Measurements from ENCODE around the gene TAS2R16.

The TAS2R16 gene

DNA sequence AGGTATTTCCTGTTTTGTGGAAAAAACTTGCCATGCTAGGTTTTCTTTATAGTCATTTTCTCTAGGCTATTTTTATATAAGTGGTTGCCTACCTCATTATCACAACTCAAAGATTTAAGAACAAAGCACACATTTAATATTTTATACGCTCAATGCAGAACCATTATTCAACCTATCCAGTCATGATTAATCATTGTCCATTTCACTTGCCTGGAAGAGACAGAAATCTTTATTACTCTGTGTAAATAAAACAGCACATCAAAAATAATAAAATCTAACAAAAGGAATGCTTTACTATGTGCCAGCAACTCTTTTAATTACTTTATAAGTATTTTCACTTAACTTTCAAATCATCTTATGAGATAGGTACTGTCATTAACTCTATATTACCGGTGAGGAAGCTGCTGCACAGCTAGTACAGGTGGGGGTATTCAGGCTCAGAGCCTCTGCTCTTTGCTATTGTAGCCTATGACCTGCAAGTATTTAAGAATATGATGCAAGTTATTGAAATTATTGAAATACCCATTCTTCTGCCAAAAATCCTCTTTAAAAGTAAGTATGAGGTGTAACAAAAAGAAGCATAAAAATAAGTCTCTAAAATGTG lies 16.4 kb upstream of the TAS2R16 start:
- Histone ChIP-seq H3K27me3 (ENCODE audit: insufficient read depth, low read length) (no peaks in the 10 kb centered on the region), H3K9ac (ENCODE audit: low read depth, low read length) (no peak overlapping the region), H3K4me1 (ENCODE audit: insufficient read depth, low read length) (no peaks in the 10 kb centered on the region), H3K36me3 (ENCODE audit: insufficient read depth, low read length) (no peaks in the 10 kb centered on the region), H3K4me3 (ENCODE audit: low read length) (no peak overlapping the region), H3K27ac (ENCODE audit: low read depth, low read length) (no peak overlapping the region), H3K9me3 (ENCODE audit: insufficient read depth, low read depth, low read length) (no peaks in the 10 kb centered on the region)
- 100% methylated on average over 2 of the region's 2 CpGs for WGBS

- Histone ChIP-seq H3K9me3 (ENCODE audit: insufficient read depth, low read depth, low read length) (no peaks in the 10 kb centered on the region), H3K9ac (ENCODE audit: low read depth, low read length) (no peak overlapping the region), H3K27ac (ENCODE audit: low read depth, low read length) (no peak overlapping the region), H3K4me1 (ENCODE audit: insufficient read depth, low read length) (no peaks in the 10 kb centered on the region), H3K36me3 (ENCODE audit: insufficient read depth, low read length) (no peaks in the 10 kb centered on the region), H3K27me3 (ENCODE audit: insufficient read depth, low read length) (no peaks in the 10 kb centered on the region), H3K4me3 (ENCODE audit: low read length) (no peak overlapping the region)
- 67% methylated on average over 1 of the region's 1 CpG for WGBS
Measured at GRCh38 chr7:123004931-123005330, 9.4 kb upstream of the TAS2R16 start.

GRCh38 chr7:123003539-123004126 lies 8.1 kb upstream of the TAS2R16 start:
- no peaks in the 10 kb centered on the region for H3K9me3 ChIP-seq (ENCODE audit: insufficient read depth, low read depth, low read length)
- H3K4me1 ChIP-seq (ENCODE audit: insufficient read depth, low read length) = no peaks in the 10 kb centered on the region
- WGBS = 94% methylated on average over 4 of the region's 5 CpGs
- H3K27me3 ChIP-seq (ENCODE audit: insufficient read depth, low read length) = no peaks in the 10 kb centered on the region
- H3K36me3 ChIP-seq (ENCODE audit: insufficient read depth, low read length) = no peaks in the 10 kb centered on the region
- no peak overlapping the region for H3K27ac ChIP-seq (ENCODE audit: low read depth, low read length)
- no peak overlapping the region for H3K9ac ChIP-seq (ENCODE audit: low read depth, low read length)
- H3K4me3 ChIP-seq (ENCODE audit: low read length) = no peak overlapping the region

- no peak overlapping the region for H3K4me3 ChIP-seq (ENCODE audit: low read length)
- no peaks in the 10 kb centered on the region for H3K9me3 ChIP-seq (ENCODE audit: insufficient read depth, low read depth, low read length)
- no peak overlapping the region for H3K27ac ChIP-seq (ENCODE audit: low read depth, low read length)
- H3K4me1 ChIP-seq (ENCODE audit: insufficient read depth, low read length) = no peaks in the 10 kb centered on the region
- H3K9ac ChIP-seq (ENCODE audit: low read depth, low read length) = no peak overlapping the region
- WGBS = 90% methylated on average over 1 of the region's 2 CpGs
- H3K36me3 ChIP-seq (ENCODE audit: insufficient read depth, low read length) = no peaks in the 10 kb centered on the region
- no peaks in the 10 kb centered on the region for H3K27me3 ChIP-seq (ENCODE audit: insufficient read depth, low read length)
Measured at GRCh38 chr7:122989577-122989976, 5.9 kb downstream of the TAS2R16 start.

DNA sequence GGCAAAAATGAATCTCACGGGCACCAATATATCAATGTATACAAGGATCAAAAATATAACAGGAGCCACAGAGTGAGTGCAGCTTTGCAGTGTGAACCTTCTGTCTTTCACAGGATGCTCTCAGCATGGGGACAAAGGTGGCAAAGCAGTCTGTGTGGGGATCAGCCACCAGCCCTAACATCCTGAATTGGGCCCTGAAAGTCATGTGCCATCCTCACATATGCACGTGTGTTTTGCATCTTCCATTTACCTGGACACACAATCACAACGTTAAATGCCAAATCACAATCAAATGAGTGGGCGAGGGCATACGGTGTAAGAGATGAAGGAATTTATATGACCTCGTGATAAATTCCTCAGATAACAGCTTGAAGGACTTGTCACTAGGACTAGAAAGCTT lies 6.5 kb downstream of the TAS2R16 start:
- Histone ChIP-seq H3K27me3 (ENCODE audit: insufficient read depth, low read length) (no peaks in the 10 kb centered on the region), H3K9ac (ENCODE audit: low read depth, low read length) (no peak overlapping the region), H3K36me3 (ENCODE audit: insufficient read depth, low read length) (no peaks in the 10 kb centered on the region), H3K4me1 (ENCODE audit: insufficient read depth, low read length) (no peaks in the 10 kb centered on the region), H3K4me3 (ENCODE audit: low read length) (no peak overlapping the region), H3K27ac (ENCODE audit: low read depth, low read length) (no peak overlapping the region), H3K9me3 (ENCODE audit: insufficient read depth, low read depth, low read length) (no peaks in the 10 kb centered on the region)
- 89% methylated on average over 6 of the region's 6 CpGs for WGBS

DNA sequence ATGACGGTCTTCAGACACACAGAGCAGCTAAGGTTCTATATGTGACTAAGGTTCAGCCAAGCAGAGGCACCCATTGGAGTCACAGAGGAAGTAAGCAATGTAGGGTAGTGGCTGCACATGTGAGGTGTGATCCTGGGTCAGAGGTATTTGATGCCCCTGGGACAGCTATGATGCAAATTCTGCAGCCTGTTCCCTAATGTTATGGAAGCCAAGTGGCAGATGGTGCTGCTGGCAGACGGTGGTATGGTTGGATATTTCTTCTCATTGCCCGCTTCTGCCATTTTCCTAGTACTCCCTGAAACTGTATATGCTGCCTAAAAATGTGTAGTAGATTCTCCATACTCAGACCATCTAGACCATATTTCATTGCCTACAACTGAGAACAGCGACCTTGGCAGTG lies 7.2 kb downstream of the TAS2R16 start:
- Histone ChIP-seq H3K36me3 (ENCODE audit: insufficient read depth, low read length) (no peaks in the 10 kb centered on the region), H3K4me3 (ENCODE audit: low read length) (no peak overlapping the region), H3K4me1 (ENCODE audit: insufficient read depth, low read length) (peaks cover 6% of the 10 kb centered on the region; the same call in 1 of the 2 replicates), H3K27ac (ENCODE audit: low read depth, low read length) (no peak overlapping the region), H3K9ac (ENCODE audit: low read depth, low read length) (no peak overlapping the region), H3K27me3 (ENCODE audit: insufficient read depth, low read length) (no peaks in the 10 kb centered on the region), H3K9me3 (ENCODE audit: insufficient read depth, low read depth, low read length) (no peaks in the 10 kb centered on the region)
- 94% methylated on average over 2 of the region's 4 CpGs for WGBS

DNA sequence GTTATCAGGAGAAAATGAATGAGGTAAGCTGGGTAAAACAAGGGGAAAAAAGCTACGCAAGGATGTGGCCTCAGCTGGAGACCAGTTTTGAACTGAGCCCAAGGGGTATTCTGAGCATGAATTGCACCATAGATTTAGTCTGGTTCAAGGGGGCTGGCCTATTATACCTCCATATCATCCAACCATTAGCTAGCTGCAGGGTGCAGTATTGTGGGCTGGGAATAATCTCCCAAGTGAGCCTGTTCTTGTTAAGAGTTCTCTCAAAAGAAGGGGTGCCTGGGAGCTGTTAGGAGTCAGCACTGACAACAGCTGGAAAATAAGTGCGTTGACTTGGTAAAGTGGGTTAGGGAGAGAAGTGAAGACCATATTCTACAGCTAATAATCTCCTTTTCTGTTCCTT lies 8.0 kb downstream of the TAS2R16 start:
- no peaks in the 10 kb centered on the region for H3K9me3 ChIP-seq (ENCODE audit: insufficient read depth, low read depth, low read length)
- no peaks in the 10 kb centered on the region for H3K36me3 ChIP-seq (ENCODE audit: insufficient read depth, low read length)
- WGBS = 97% methylated on average over 2 of the region's 2 CpGs
- no peak overlapping the region for H3K9ac ChIP-seq (ENCODE audit: low read depth, low read length)
- no peaks in the 10 kb centered on the region for H3K27me3 ChIP-seq (ENCODE audit: insufficient read depth, low read length)
- H3K27ac ChIP-seq (ENCODE audit: low read depth, low read length) = no peak overlapping the region
- H3K4me1 ChIP-seq (ENCODE audit: insufficient read depth, low read length) = peaks cover 15% of the 10 kb centered on the region
- no peak overlapping the region for H3K4me3 ChIP-seq (ENCODE audit: low read length)

- peaks cover 27% of the 10 kb centered on the region for H3K4me1 ChIP-seq (ENCODE audit: insufficient read depth, low read length)
- H3K27me3 ChIP-seq (ENCODE audit: insufficient read depth, low read length) = no peaks in the 10 kb centered on the region
- H3K9me3 ChIP-seq (ENCODE audit: insufficient read depth, low read depth, low read length) = no peaks in the 10 kb centered on the region
- 91% methylated on average over 2 of the region's 2 CpGs for WGBS
- H3K36me3 ChIP-seq (ENCODE audit: insufficient read depth, low read length) = no peaks in the 10 kb centered on the region
- H3K27ac ChIP-seq (ENCODE audit: low read depth, low read length) = no peak overlapping the region
- H3K9ac ChIP-seq (ENCODE audit: low read depth, low read length) = no peak overlapping the region
- no peak overlapping the region for H3K4me3 ChIP-seq (ENCODE audit: low read length)
Measured at GRCh38 chr7:122984021-122984420, 11.5 kb downstream of the TAS2R16 start.

GRCh38 chr7:122983261-122983660 lies 12.2 kb downstream of the TAS2R16 start:
- H3K4me3 ChIP-seq (ENCODE audit: low read length) = no peak overlapping the region
- no peak overlapping the region for H3K9ac ChIP-seq (ENCODE audit: low read depth, low read length)
- H3K36me3 ChIP-seq (ENCODE audit: insufficient read depth, low read length) = no peaks in the 10 kb centered on the region
- H3K9me3 ChIP-seq (ENCODE audit: insufficient read depth, low read depth, low read length) = no peaks in the 10 kb centered on the region
- H3K27me3 ChIP-seq (ENCODE audit: insufficient read depth, low read length) = no peaks in the 10 kb centered on the region
- WGBS = 60% methylated on average over 1 of the region's 1 CpG
- peaks cover 27% of the 10 kb centered on the region for H3K4me1 ChIP-seq (ENCODE audit: insufficient read depth, low read length)
- no peak overlapping the region for H3K27ac ChIP-seq (ENCODE audit: low read depth, low read length)

DNA sequence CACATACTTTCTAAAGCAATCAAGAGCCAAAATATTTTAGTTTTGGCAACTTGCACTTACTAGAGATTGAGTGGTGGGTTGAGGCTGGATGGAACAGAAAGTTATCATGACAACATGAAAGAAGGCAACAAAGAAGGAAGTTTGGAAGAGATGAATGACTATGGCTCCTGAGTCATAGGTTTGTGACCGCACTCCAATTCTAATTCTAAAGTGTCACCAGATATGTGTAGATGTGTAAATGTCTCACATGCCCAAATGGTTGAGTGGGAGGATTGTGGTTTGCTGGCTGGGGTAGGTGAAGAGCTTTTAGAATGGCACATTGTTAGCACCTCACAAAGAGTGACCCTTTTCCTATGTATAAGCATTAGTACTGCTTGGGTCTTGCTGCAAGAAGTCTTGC lies 20.2 kb downstream of the TAS2R16 start:
- no peak overlapping the region for H3K9ac ChIP-seq (ENCODE audit: low read depth, low read length)
- H3K9me3 ChIP-seq (ENCODE audit: insufficient read depth, low read depth, low read length) = no peaks in the 10 kb centered on the region
- no peak overlapping the region for H3K27ac ChIP-seq (ENCODE audit: low read depth, low read length)
- H3K4me3 ChIP-seq (ENCODE audit: low read length) = no peak overlapping the region
- no peaks in the 10 kb centered on the region for H3K36me3 ChIP-seq (ENCODE audit: insufficient read depth, low read length)
- WGBS = 89% methylated on average over 1 of the region's 1 CpG
- no peaks in the 10 kb centered on the region; the same call in 1 of the 2 replicates for H3K4me1 ChIP-seq (ENCODE audit: insufficient read depth, low read length)
- H3K27me3 ChIP-seq (ENCODE audit: insufficient read depth, low read length) = no peaks in the 10 kb centered on the region

DNA sequence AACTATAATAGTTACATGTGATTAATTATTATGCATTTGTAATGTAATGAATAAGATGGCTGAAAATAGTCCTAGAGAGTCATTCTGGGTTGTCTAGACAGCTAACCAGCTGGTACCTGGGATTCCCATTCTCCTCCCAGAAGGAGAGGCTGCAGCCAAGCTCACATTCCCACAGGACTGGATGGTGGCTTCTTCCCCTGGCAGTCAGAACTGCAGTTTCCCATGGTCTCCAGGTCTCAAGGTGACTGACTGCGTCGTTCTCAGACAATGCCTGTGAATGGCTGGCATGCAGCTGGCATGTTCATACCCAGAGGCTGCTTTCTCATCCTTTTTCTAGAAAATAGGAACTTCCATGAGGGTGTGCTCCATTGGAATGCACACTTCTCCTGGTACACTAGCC lies 21.3 kb downstream of the TAS2R16 start:
- H3K27me3 ChIP-seq (ENCODE audit: insufficient read depth, low read length) = no peaks in the 10 kb centered on the region

GRCh38 chr7:122972056-122972455 lies 23.4 kb downstream of the TAS2R16 start:
- 93% methylated on average over 6 of the region's 6 CpGs for WGBS
- Histone ChIP-seq H3K9ac (ENCODE audit: low read depth, low read length) (no peak overlapping the region), H3K27ac (ENCODE audit: low read depth, low read length) (no peak overlapping the region)

More for the DNA sequence above, 21.3 kb downstream of the TAS2R16 start:
- H3K4me1 ChIP-seq (ENCODE audit: insufficient read depth, low read length) = no peaks in the 10 kb centered on the region; the same call in 1 of the 2 replicates
- 84% methylated on average over 2 of the region's 2 CpGs for WGBS
- no peak overlapping the region for H3K27ac ChIP-seq (ENCODE audit: low read depth, low read length)
- no peaks in the 10 kb centered on the region for H3K36me3 ChIP-seq (ENCODE audit: insufficient read depth, low read length)
- H3K9me3 ChIP-seq (ENCODE audit: insufficient read depth, low read depth, low read length) = no peaks in the 10 kb centered on the region
- H3K4me3 ChIP-seq (ENCODE audit: low read length) = no peak overlapping the region
- no peak overlapping the region for H3K9ac ChIP-seq (ENCODE audit: low read depth, low read length)

More at GRCh38 chr7:122972056-122972455, 23.4 kb downstream of the TAS2R16 start:
- Histone ChIP-seq H3K9me3 (ENCODE audit: insufficient read depth, low read depth, low read length) (no peaks in the 10 kb centered on the region), H3K36me3 (ENCODE audit: insufficient read depth, low read length) (no peaks in the 10 kb centered on the region), H3K4me1 (ENCODE audit: insufficient read depth, low read length) (no peaks in the 10 kb centered on the region; the same call in 1 of the 2 replicates), H3K27me3 (ENCODE audit: insufficient read depth, low read length) (no peaks in the 10 kb centered on the region), H3K4me3 (ENCODE audit: low read length) (no peak overlapping the region)

All from HUES64 (cell line).